Body of pancreas (tissue), 4 donors: ENCODE data around the gene USP34. TPM values are rescaled to one million over a fixed set of nuclear protein-coding genes. Genes with fewer than 3 reads are reported as not detected.

Experiments
- ATAC-seq: fragments of 150-250 bp; one replicate; pipeline ENCODE4 v1.9.1; 2016
- DNase-seq, 4 donors: peaks; one replicate each; pipeline ENCODE4 v3.0.0-alpha.2; 2019
- H3K27ac ChIP-seq, 4 donors: fragments of 200-600 bp; sonication (generic); 1 replicate in 3 of 4; 2 replicates in 1 of 4; pipeline versions ENCODE4 v1.5.1 to v1.6.1; 2016 to 2019; ENCODE audit warnings: mild to moderate bottlenecking in 1 of 4, mixed read lengths in 1 of 4, moderate library complexity in 1 of 4
- H3K27me3 ChIP-seq, 2 donors: fragments of 200-600 bp; sonication (generic); one replicate each; pipeline ENCODE4 v1.6.0; 2016; ENCODE audit warnings: mild to moderate bottlenecking in 1 of 2
- H3K36me3 ChIP-seq, 2 donors: fragments of 200-600 bp; sonication (generic); replicated peaks in 1 of 2; 2 replicates each; pipeline ENCODE4 v1.5.1; 2016; ENCODE audit warnings: low read depth in 2 of 2; ENCODE audit not compliant: insufficient read depth in 1 of 2
- H3K4me1 ChIP-seq: fragments of 200-600 bp; sonication (generic); one replicate; pipeline ENCODE4 v1.6.0; 2016
- H3K4me3 ChIP-seq, 2 donors: fragments of 200-600 bp; sonication (generic); 1 replicate in 1 of 2; 2 replicates in 1 of 2; pipeline ENCODE4 v1.5.1; 2016 to 2019
- H3K9me3 ChIP-seq, 3 donors: fragments of 200-600 bp; sonication (generic); 1 replicate in 2 of 3; 2 replicates in 1 of 3; pipeline ENCODE4 v1.5.1; 2016
- POLR2A ChIP-seq, 3 donors: fragments of 450-650 bp; IDR thresholded peaks; one replicate each; pipeline ENCODE4 v1.6.1; 2016; ENCODE audit warnings: antibody characterized with exemption in 3 of 3, mild to moderate bottlenecking in 2 of 3
- whole genome bisulfite sequencing, 2 donors: methylation state at CpG; one replicate each; pipeline ENCODE4 v1.1.5; 2017; 5-methylcytosine and 5-hydroxymethylcytosine counted together
- intact Hi-C: fragments of 100-400 bp; cut with DNase I; formaldehyde crosslinking; loops from one replicate; pipeline ENCODE4 v1.15.1; 2023
- total RNA-seq, 2 donors: library from RNA; depleted of rRNA; stranded (reverse); fragments of >200 nt; gene quantifications; one replicate each; pipeline ENCODE4 v1.1.0, GENCODE V29; 2016
- TF ChIP-seq, protein P1 (sequence below), 7 experiments: fragments of 450-650 bp in 4 of 7; fragments of 200-600 bp in 3 of 7; sonication (generic) in 3 of 7; IDR thresholded peaks; one replicate each; pipeline ENCODE4 v1.5.1; 2016 to 2019; ENCODE audit warnings: antibody characterized with exemption in 7 of 7

USP34 gene
- total RNA-seq, 2 donors from 2014 or later = 87.0 to 96.5 TPM

DNA sequence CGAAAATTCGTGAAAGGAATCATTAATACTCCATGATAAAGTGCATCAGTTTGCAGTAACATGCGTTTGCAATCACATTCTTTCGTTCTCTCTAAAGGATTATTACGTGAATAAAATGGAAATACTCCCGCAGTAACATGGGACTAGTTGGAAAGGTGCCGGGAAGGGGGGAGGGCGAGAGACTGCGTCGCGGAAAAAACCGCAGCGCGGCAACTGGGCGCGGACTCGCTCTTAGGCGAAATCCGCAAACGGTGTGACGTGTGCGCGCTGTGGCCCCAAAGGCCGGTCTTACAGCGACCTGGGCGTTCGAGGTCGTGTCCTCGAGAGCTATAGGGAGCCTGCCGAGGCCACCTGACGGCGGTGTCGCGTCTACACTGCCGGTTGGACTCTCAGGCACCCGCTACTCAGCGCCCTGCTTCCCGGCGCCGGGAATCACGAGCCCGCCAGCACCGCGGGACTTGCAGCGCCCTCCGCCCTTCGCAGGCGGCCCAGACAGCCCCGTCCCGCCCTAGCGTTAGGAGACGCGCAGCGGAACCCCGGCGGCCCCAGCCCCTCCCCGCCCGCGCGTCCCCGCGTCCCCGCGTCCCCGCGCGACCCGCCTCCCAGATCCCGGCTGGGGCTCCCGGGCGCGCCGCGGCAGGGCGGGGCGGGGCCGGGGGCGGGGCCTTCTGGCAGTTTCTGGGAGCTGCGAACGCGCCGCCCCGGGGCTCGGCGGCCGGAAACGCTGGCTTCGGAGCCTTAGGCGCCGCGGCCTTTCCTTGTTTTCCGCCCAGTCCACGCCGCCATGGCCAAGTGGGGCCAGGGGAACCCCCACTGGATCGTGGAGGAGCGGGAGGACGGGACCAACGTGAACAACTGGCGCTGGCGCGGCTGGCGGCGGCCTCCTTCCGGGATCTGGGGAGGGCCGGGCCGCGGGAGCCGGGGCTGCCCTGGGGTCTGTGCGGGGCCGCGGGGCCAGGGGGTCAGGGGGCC, 293.8 kb downstream of the USP34 start:
- DNase-seq (peak; percentile 94 to 95 (median 94)), ATAC-seq (peak; percentile 94)
- 0 to 1% methylated on average over 11 to 94 of the region's 111 CpGs for WGBS, 2 donors
- Histone ChIP-seq H3K27ac (peak overlapping the region; percentile 92 to 98 (median 96)), H3K36me3 (no peaks in the 10 kb centered on the region), H3K4me1 (peaks cover 48% of the 10 kb centered on the region), H3K4me3 (peak overlapping the region; percentile 58 to 71), H3K27me3 (no peaks in the 10 kb centered on the region), H3K9me3 (no peaks in the 10 kb centered on the region)
- TF ChIP-seq POLR2A (IDR thresholded peaks at IDR 0.05) = peak; percentile 92 to 98 (median 97)
- TF ChIP-seq, protein P1, sequence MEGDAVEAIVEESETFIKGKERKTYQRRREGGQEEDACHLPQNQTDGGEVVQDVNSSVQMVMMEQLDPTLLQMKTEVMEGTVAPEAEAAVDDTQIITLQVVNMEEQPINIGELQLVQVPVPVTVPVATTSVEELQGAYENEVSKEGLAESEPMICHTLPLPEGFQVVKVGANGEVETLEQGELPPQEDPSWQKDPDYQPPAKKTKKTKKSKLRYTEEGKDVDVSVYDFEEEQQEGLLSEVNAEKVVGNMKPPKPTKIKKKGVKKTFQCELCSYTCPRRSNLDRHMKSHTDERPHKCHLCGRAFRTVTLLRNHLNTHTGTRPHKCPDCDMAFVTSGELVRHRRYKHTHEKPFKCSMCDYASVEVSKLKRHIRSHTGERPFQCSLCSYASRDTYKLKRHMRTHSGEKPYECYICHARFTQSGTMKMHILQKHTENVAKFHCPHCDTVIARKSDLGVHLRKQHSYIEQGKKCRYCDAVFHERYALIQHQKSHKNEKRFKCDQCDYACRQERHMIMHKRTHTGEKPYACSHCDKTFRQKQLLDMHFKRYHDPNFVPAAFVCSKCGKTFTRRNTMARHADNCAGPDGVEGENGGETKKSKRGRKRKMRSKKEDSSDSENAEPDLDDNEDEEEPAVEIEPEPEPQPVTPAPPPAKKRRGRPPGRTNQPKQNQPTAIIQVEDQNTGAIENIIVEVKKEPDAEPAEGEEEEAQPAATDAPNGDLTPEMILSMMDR (IDR thresholded peaks at IDR 0.05) = peak in 4 of 7 experiments; percentile 2 to 27 (median 21)
- intact Hi-C loops = no loop called here

DNA sequence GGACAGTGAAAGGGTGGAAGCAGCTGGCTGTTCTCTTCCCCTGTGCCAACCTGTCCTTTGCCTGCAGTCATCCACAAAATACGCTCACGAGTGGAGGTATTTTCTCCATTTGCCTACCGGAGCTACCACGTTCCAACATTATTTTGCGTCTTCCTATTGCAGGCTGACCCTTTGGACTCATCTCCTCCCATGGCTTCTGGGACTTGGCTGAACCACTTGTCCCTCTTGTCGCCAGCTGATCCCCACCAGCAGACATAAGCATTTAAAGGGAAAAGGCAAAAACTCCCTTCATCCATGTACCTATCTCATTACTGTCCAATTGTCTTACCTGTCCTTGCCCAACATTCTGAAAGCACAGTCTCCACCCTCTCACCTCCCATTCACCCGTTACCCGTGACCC, 295.9 kb downstream of the USP34 start:
- no peak overlapping the region for H3K4me3 ChIP-seq
- H3K9me3 ChIP-seq = no peaks in the 10 kb centered on the region
- ATAC-seq (no peak), DNase-seq (no peak)
- TF ChIP-seq, protein P1 (IDR thresholded peaks at IDR 0.05) = no peak
- TF ChIP-seq POLR2A (IDR thresholded peaks at IDR 0.05) = no peak
- 82 to 88% methylated on average over 8 of the region's 8 CpGs for WGBS, 2 donors
- no peaks in the 10 kb centered on the region for H3K27me3 ChIP-seq
- H3K27ac ChIP-seq = no peak overlapping the region
- intact Hi-C loops = no loop called here
- peaks cover 28% of the 10 kb centered on the region for H3K4me1 ChIP-seq
- no peaks in the 10 kb centered on the region for H3K36me3 ChIP-seq

DNA sequence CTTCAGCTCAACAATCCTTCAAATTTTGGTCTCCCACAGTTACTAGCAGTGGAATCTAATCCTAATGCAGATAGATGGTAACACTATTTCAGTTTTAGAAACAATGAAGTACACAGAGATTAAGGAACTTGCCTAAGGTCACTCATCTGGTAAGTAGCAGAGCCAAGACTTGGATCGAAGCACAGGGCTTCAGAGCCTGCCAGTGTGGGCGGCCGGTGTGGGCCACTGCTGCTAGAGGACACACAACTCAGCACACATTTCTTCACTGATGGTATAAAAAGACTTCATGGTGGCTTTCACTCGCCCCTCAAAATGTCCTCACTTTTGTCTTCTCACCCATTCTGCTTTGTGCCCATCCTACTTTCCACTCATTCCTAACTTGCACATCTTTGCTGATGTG, 297.8 kb downstream of the USP34 start:
- DNase-seq (no peak), ATAC-seq (no peak)
- intact Hi-C loops = no loop called here
- Histone ChIP-seq H3K4me1 (peaks cover 9% of the 10 kb centered on the region), H3K27ac (no peak overlapping the region), H3K27me3 (no peaks in the 10 kb centered on the region), H3K9me3 (no peaks in the 10 kb centered on the region), H3K4me3 (no peak overlapping the region), H3K36me3 (no peaks in the 10 kb centered on the region)
- 65 to 78% methylated on average over 3 to 4 of the region's 4 CpGs for WGBS, 2 donors
- TF ChIP-seq, protein P1 (IDR thresholded peaks at IDR 0.05) = no peak
- TF ChIP-seq POLR2A (IDR thresholded peaks at IDR 0.05) = no peak

DNA sequence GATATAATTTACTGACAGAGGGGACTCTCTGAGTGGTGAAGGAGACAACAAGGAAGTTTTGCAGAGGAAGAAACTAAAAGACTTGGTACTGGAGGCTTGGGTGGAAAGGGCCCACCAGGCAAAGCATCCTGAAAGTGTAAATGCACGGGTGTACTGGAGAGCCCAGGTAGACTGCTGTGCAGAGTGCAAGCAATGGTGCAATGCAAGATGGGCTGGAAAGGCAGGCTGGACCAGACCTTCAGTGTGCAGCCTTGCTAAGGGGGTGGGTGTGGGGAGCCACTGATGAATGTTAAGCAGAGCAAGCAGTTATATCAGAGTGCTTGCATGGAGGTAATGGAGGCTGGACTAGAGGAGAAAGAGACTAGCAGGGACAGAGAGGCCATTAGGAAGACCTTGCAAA, 298.2 kb downstream of the USP34 start:
- Histone ChIP-seq H3K27ac (no peak overlapping the region), H3K27me3 (no peaks in the 10 kb centered on the region), H3K9me3 (no peaks in the 10 kb centered on the region), H3K4me1 (peaks cover 7% of the 10 kb centered on the region), H3K4me3 (no peak overlapping the region), H3K36me3 (no peaks in the 10 kb centered on the region)
- ATAC-seq = no peak
- TF ChIP-seq POLR2A (IDR thresholded peaks at IDR 0.05) = no peak
- TF ChIP-seq, protein P1 (IDR thresholded peaks at IDR 0.05) = no peak
- intact Hi-C loops = no loop called here
- no peak for DNase-seq
- WGBS, 2 donors = 64 to 86% methylated on average over 1 of the region's 1 CpG
